ENCODE results near the gene PAFAH1B1. TPM values are rescaled to one million over a fixed set of nuclear protein-coding genes. Genes with fewer than 3 reads are reported as not detected.
"Not testable (repeated sequence)": the region's sequence is repeated elsewhere in the genome, so short reads cannot be mapped to it uniquely, and the experiment has no call there.

The PAFAH1B1 gene
- polyA plus RNA-seq, 1 donor (not counting 4 experiments of a cell fraction or from before 2014, with no cell fraction given) = 119 TPM

DNA sequence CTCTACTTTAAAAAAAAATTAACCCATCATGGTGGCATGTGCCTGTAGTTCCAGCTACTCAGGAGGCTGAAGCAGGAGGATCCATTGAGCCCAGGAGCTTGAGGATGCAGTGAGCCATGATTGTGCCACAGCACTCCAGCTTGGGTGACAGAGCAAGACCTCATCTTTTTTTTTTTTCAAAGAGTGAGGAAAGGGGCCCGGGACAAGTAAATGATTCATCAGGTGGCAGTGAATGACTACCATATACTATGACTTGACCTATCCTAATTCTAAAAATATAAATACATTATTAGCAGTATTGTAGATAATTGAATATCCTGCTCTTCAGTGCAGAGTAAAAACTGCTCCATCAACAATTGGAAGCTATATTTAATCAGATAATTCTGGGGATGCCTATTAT, 62.8 kb downstream of the PAFAH1B1 start:
- Histone ChIP-seq H3K79me2 (ENCODE audit: control insufficient read depth, insufficient read depth, low read length) (peaks cover 89% of the 10 kb centered on the region), H3K4me3 (ENCODE audit: control insufficient read depth in 2 of 3, extremely low read depth in 1 of 3, insufficient read depth in 2 of 3, low read depth in 1 of 3, low read length in 3 of 3) (no peak overlapping the region), H3K27ac (ENCODE audit: control insufficient read depth, insufficient read depth, low read length) (no peak overlapping the region), H3K4me1 (ENCODE audit: control insufficient read depth, extremely low read depth, insufficient read depth, low read length) (no peaks in the 10 kb centered on the region), H3K36me3 (ENCODE audit: control insufficient read depth in 2 of 2, extremely low read depth in 1 of 2, insufficient read depth in 2 of 2, low read length in 2 of 2) (peaks cover 3 to 10% of the 10 kb centered on the region in 2 experiments), H3K9ac (ENCODE audit: control insufficient read depth, extremely low read depth, insufficient read depth, low read length) (no peak overlapping the region), H3K4me2 (ENCODE audit: control insufficient read depth, extremely low read depth, insufficient read depth, low read depth, low read length) (no peak overlapping the region), H2AFZ (ENCODE audit: control insufficient read depth, low read length) (no peak overlapping the region), H3K9me1 (ENCODE audit: control insufficient read depth, extremely low read depth, insufficient read depth, low read length) (no peaks in the 10 kb centered on the region), H4K20me1 (ENCODE audit: control insufficient read depth, extremely low read depth, insufficient read depth, low read length) (peaks cover 11% of the 10 kb centered on the region), H3K9me3 (ENCODE audit: control insufficient read depth, low read depth, low read length) (no peaks in the 10 kb centered on the region), H3K27me3 (ENCODE audit: control insufficient read depth, extremely low read depth, insufficient read depth, low read length) (no peaks in the 10 kb centered on the region)
- no peak for FAIRE-seq
- TF ChIP-seq, protein P1, sequence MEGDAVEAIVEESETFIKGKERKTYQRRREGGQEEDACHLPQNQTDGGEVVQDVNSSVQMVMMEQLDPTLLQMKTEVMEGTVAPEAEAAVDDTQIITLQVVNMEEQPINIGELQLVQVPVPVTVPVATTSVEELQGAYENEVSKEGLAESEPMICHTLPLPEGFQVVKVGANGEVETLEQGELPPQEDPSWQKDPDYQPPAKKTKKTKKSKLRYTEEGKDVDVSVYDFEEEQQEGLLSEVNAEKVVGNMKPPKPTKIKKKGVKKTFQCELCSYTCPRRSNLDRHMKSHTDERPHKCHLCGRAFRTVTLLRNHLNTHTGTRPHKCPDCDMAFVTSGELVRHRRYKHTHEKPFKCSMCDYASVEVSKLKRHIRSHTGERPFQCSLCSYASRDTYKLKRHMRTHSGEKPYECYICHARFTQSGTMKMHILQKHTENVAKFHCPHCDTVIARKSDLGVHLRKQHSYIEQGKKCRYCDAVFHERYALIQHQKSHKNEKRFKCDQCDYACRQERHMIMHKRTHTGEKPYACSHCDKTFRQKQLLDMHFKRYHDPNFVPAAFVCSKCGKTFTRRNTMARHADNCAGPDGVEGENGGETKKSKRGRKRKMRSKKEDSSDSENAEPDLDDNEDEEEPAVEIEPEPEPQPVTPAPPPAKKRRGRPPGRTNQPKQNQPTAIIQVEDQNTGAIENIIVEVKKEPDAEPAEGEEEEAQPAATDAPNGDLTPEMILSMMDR (optimal IDR thresholded peaks at IDR 0.05 in 1 of 3, IDR thresholded peaks at IDR 0.05 in 1 of 3, conservative IDR thresholded peaks at IDR 0.05 in 1 of 3; ENCODE audit: extremely low read depth in 1 of 3, insufficient read depth in 2 of 3, low read length in 3 of 3) = no peak
- no peak for TF ChIP-seq EZH2 (IDR thresholded peaks at IDR 0.05; ENCODE audit: low read length)
- no peak for DNase-seq (ENCODE audit: low read depth, low spot score)
- dilution Hi-C loops (cut with MboI; ENCODE audit: extremely low pct_ligation_motif_present, low sequenced_read_pairs) = no loop called here

DNA sequence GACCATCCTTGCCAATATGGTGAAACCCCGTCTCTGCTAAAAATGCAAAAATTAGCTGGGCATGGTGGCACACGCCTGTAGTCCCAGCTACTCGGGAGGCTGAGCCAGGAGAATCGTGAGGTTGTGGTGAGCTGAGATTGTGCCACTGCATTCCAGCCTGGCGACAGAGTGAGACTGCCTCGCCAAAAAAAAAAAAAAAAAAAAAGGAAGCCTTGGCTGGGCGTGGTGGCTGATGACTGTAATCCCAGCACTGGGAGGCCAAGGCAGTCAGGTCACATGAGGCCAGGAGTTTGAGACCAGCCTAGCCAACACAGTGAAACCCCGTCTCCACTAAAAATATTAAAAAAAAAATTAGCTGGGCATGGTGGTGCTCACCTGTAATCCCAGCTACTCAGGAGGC, 65.9 kb downstream of the PAFAH1B1 start:
- H3K9me3 ChIP-seq (ENCODE audit: control insufficient read depth, low read depth, low read length); H3K27me3 ChIP-seq (ENCODE audit: control insufficient read depth, extremely low read depth, insufficient read depth, low read length); H3K4me3 ChIP-seq (ENCODE audit: control insufficient read depth in 2 of 3, extremely low read depth in 1 of 3, insufficient read depth in 2 of 3, low read depth in 1 of 3, low read length in 3 of 3); H3K4me1 ChIP-seq (ENCODE audit: control insufficient read depth, extremely low read depth, insufficient read depth, low read length); dilution Hi-C loops (cut with MboI; ENCODE audit: extremely low pct_ligation_motif_present, low sequenced_read_pairs); H3K9ac ChIP-seq (ENCODE audit: control insufficient read depth, extremely low read depth, insufficient read depth, low read length); H3K9me1 ChIP-seq (ENCODE audit: control insufficient read depth, extremely low read depth, insufficient read depth, low read length); DNase-seq (ENCODE audit: low read depth, low spot score); H3K27ac ChIP-seq (ENCODE audit: control insufficient read depth, insufficient read depth, low read length); H2AFZ ChIP-seq (ENCODE audit: control insufficient read depth, low read length); H3K36me3 ChIP-seq (ENCODE audit: control insufficient read depth in 2 of 2, extremely low read depth in 1 of 2, insufficient read depth in 2 of 2, low read length in 2 of 2); H3K4me2 ChIP-seq (ENCODE audit: control insufficient read depth, extremely low read depth, insufficient read depth, low read depth, low read length); FAIRE-seq: not testable (repeated sequence)
- H4K20me1 ChIP-seq (ENCODE audit: control insufficient read depth, extremely low read depth, insufficient read depth, low read length) = peaks cover 11% of the 10 kb centered on the region
- peaks cover 95% of the 10 kb centered on the region for H3K79me2 ChIP-seq (ENCODE audit: control insufficient read depth, insufficient read depth, low read length)

DNA sequence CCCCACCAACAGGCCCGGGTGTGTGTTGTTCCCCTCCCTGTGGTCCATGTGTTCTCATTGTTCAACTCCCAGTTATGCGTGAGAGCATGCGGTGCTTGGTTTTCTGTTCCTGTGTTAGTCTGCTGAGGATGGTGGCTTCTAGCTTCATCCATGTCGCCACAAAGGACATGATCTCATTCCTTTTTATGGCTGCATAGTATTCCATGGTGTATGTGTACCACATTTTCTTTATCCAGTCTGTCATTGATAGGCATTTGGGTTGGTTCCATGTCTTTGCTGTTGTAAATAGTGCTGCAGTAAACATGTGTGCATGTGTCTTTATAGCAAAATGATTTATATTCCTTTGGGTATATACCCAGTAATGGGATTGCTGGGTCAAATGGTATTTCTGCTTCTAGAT, 67.0 kb downstream of the PAFAH1B1 start:
- peaks cover 12% of the 10 kb centered on the region for H4K20me1 ChIP-seq (ENCODE audit: control insufficient read depth, extremely low read depth, insufficient read depth, low read length)
- H3K36me3 ChIP-seq (ENCODE audit: control insufficient read depth in 2 of 2, extremely low read depth in 1 of 2, insufficient read depth in 2 of 2, low read length in 2 of 2); H3K4me1 ChIP-seq (ENCODE audit: control insufficient read depth, extremely low read depth, insufficient read depth, low read length); H3K27me3 ChIP-seq (ENCODE audit: control insufficient read depth, extremely low read depth, insufficient read depth, low read length); H3K9ac ChIP-seq (ENCODE audit: control insufficient read depth, extremely low read depth, insufficient read depth, low read length); H3K4me2 ChIP-seq (ENCODE audit: control insufficient read depth, extremely low read depth, insufficient read depth, low read depth, low read length); H3K4me3 ChIP-seq (ENCODE audit: control insufficient read depth in 2 of 3, extremely low read depth in 1 of 3, insufficient read depth in 2 of 3, low read depth in 1 of 3, low read length in 3 of 3); H3K9me3 ChIP-seq (ENCODE audit: control insufficient read depth, low read depth, low read length); DNase-seq (ENCODE audit: low read depth, low spot score); H3K9me1 ChIP-seq (ENCODE audit: control insufficient read depth, extremely low read depth, insufficient read depth, low read length); H3K27ac ChIP-seq (ENCODE audit: control insufficient read depth, insufficient read depth, low read length); FAIRE-seq; H2AFZ ChIP-seq (ENCODE audit: control insufficient read depth, low read length); dilution Hi-C loops (cut with MboI; ENCODE audit: extremely low pct_ligation_motif_present, low sequenced_read_pairs): not testable (repeated sequence)
- peaks cover 95% of the 10 kb centered on the region for H3K79me2 ChIP-seq (ENCODE audit: control insufficient read depth, insufficient read depth, low read length)
